GM12865 (cell line): ENCODE data around the gene SAP30BP.
A peak's percentile ranks its signal among the peaks of the same experiment; 100 is the strongest.

Experiments used
- DNase-seq: peaks from one replicate; pipeline ENCODE4 v3.0.0; 2010; ENCODE audit warnings: low read depth
- H3K4me3 ChIP-seq: 2 replicates; pipeline ENCODE4 v1.5.1; 2011; ENCODE audit warnings: mild to moderate bottlenecking, low read depth, low read length, control low read depth
- TF ChIP-seq, protein P1 (sequence below): IDR thresholded peaks from 2 replicates; pipeline ENCODE4 v1.5.1; 2011; ENCODE audit warnings: low read length, control low read depth, low read depth, inconsistent platforms; ENCODE audit not compliant: insufficient read depth; ENCODE audit errors: missing control alignments

Gene SAP30BP

DNA sequence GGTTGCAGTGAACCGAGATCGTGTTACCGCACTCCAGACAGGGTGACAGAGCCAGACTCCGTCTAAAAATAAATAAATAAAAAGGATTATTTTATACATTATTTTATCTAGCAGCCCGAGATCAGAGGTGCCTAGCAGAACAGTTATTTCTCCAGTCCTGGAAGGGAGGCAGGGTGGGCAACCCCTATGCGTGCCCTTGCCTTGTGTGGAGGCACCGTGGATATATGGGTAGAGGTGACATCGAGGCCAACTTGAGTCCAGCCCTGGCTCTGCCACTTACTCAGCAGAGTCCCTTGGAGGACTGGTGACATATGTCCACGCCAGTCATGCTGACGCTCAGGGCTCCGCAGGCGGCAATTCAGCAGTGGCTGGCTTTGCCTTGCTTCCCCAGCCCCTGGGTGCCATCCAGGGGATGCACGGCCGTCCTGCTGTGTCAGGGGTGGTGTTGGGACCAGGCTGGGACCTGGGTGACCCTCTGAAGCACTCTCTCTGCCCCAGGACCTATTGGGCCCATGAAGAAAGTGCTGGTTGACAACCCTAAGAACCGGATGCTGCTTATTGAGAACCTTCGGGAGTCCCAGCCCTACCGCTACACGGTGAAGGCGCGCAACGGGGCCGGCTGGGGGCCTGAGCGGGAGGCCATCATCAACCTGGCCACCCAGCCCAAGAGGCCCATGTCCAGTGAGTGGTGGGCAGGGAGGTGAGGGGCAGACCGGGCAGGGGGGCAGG, 84.7 kb downstream of the SAP30BP start:
- TF ChIP-seq, protein P1, sequence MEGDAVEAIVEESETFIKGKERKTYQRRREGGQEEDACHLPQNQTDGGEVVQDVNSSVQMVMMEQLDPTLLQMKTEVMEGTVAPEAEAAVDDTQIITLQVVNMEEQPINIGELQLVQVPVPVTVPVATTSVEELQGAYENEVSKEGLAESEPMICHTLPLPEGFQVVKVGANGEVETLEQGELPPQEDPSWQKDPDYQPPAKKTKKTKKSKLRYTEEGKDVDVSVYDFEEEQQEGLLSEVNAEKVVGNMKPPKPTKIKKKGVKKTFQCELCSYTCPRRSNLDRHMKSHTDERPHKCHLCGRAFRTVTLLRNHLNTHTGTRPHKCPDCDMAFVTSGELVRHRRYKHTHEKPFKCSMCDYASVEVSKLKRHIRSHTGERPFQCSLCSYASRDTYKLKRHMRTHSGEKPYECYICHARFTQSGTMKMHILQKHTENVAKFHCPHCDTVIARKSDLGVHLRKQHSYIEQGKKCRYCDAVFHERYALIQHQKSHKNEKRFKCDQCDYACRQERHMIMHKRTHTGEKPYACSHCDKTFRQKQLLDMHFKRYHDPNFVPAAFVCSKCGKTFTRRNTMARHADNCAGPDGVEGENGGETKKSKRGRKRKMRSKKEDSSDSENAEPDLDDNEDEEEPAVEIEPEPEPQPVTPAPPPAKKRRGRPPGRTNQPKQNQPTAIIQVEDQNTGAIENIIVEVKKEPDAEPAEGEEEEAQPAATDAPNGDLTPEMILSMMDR: no peak
- no peak overlapping the region for H3K4me3 ChIP-seq
- no peak for DNase-seq

DNA sequence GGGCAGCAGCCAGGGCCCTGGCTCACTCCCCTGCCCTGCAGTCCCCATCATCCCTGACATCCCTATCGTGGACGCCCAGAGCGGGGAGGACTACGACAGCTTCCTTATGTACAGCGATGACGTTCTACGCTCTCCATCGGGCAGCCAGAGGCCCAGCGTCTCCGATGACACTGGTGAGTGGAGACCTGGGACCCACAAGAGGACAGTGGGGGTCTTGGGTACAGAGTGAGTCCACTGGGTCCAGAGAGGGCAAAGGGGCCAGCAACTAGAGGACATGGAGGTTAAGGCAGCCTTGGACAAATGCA, 85.2 kb downstream of the SAP30BP start:
- no peak for DNase-seq

DNA sequence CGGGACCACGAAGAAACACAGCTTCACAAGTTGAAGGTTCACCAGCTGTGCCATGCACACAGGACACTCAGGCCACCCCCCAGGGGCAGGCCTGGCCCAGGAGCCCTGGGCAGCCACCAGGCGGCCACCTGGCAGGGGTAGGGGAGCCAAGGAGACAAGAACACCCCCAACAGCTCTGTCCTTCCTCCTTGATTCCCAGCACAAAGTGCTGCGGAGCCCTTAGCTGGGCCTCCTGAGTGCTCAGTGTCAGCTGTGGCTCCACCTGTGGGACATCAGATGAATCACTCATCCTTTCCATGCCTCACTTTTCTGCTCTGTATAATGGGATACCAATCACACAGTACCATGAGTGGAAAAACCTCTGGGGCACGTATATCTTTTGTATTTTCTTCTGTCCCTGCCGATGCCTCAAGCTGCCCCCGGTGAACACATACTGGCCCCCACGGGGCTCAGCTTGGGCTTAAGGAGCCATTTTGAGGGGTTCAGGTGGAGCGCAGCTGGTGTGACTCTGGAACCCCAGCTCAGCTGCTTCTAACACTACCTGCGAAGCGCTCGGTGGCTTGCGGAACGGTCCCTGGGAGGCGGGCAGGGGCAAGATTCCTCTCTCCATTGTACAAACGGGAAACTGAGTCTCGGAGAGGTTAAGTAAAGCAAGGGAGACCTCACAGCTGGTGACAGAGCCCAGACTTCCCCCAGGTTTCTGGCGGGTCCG, 85.8 kb downstream of the SAP30BP start:
- H3K4me3 ChIP-seq: peak overlapping the region; percentile 66
- peak; percentile 37 for DNase-seq
- TF ChIP-seq, protein P1: peak; percentile 33

More for the DNA sequence above, 85.2 kb downstream of the SAP30BP start:
- TF ChIP-seq, protein P1: no peak
- H3K4me3 ChIP-seq: no peak overlapping the region

DNA sequence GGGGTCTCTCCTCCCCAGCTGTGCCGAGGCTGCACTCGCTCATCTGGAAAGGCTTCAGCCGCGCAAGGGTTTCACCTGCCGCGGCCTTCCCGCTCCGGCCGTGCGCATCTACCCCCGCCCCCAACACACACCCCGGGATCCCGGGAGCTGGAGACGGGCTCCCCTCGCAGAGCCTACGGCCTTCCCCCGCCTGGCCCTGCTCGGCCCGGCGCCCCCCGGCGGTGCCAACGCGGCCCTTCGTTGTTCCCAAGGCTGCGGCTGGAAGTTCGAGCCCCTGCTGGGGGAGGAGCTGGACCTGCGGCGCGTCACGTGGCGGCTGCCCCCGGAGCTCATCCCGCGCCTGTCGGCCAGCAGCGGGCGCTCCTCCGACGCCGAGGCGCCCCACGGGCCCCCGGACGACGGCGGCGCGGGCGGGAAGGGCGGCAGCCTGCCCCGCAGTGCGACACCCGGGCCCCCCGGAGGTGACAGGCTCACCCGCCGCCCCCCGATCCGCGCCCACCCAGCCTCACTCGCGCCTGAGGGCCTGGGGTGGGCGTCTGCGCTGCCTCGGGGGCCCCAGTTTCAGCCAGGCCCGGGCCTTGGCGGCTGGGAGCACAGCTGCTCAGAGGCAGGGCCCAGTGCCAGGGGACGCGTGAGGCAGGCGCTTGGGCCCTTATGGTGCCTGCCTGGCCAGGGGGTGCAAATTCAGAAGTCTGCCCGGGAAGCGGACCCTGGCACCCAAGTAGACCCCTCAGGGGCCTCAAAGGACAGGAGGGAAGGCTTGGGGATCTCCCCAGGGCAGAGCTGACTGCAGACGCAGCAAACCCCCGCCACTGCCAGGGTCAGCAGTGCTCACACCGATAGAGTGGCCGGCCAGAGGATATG, 86.6 kb downstream of the SAP30BP start:
- peak; percentile 85 for DNase-seq
- peak overlapping the region; percentile 66 for H3K4me3 ChIP-seq
- TF ChIP-seq, protein P1: peak; percentile 81

DNA sequence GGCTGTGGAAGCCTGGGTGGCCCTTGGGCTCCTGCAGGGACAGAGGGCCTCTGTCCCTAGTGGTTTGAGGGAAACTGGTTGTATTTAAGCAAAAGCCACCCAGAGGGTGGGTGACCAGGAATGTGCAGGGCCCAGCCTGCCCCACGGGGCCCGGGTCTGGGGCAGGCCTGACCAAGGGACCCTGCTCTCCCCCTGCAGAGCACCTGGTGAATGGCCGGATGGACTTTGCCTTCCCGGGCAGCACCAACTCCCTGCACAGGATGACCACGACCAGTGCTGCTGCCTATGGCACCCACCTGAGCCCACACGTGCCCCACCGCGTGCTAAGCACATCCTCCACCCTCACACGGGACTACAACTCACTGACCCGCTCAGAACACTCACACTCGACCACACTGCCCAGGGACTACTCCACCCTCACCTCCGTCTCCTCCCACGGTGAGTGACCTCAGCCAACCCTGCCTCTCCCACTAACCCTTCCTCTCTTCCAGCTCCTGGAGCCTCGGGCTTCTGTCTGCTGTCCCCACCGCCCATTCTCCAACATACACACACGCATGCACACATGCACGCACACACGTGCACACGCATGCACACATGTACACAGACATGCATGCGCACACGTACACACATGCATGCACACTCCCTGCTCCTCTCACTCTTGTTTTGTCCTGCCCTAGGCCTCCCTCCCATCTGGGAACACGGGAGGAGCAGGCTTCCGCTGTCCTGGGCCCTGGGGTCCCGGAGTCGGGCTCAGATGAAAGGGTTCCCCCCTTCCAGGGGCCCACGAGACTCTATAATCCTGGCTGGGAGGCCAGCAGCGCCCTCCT, 87.5 kb downstream of the SAP30BP start:
- TF ChIP-seq, protein P1: no peak
- H3K4me3 ChIP-seq: peak overlapping the region; percentile 40
- no peak for DNase-seq

DNA sequence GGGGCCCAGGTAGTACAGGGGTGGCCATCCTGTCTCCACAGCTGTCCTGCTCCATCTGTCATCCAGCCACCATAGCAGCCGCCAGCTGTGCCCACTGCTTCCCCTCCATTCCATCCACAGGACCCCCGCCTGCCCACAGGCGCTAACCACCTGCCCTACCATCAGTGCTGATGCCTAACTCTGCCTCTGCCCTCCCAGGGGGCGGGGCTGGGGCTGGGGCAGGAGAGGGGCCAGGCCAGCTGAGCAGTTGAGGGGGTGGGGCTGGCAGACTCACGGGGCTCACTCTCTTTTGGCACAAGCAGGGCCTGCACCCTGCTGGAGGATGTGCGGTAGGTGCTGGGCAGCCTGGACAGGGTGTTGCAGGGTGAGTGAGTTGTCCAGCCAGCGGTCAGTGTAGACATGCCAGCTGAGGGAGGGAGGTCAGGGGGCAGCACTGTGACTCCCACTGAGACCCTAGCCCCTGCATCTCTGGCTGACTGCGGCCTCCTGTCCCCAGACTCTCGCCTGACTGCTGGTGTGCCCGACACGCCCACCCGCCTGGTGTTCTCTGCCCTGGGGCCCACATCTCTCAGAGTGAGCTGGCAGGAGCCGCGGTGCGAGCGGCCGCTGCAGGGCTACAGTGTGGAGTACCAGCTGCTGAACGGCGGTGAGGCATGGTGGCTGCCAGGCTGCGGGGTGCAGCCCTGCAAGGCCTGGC, 88.2 kb downstream of the SAP30BP start:
- H3K4me3 ChIP-seq: no peak overlapping the region
- TF ChIP-seq, protein P1: no peak
- DNase-seq: no peak
